Neural cell (in vitro differentiated cells): ENCODE measurements around the gene RBM33. TPM values are rescaled to one million over a fixed set of nuclear protein-coding genes. Genes with fewer than 3 reads are reported as not detected.

Experiments used
- H2AFZ ChIP-seq: fragments of 200-600, 300-800 bp; sonication (generic), shearing (Covaris generic); 2 replicates; pipeline ENCODE4 v1.6.0; 2014; ENCODE audit warnings: low read depth, mild to moderate bottlenecking, antibody characterized with exemption, low read length, moderate library complexity
- H3F3A ChIP-seq: fragments of 200-600 bp; shearing (Covaris generic); 2 replicates; pipeline ENCODE4 v1.6.1; 2016; ENCODE audit warnings: mild to moderate bottlenecking, moderate library complexity, mixed read lengths, antibody characterized with exemption, low read length; ENCODE audit not compliant: insufficient read depth, poor library complexity, severe bottlenecking
- H3K27ac ChIP-seq: fragments of 200-600, 300-800 bp; sonication (generic), shearing (Covaris generic); 2 replicates; pipeline ENCODE4 v1.5.1; 2014; ENCODE audit warnings: mild to moderate bottlenecking, low read length, moderate library complexity
- H3K27me3 ChIP-seq: fragments of 300-800, 200-600 bp; sonication (generic), shearing (Covaris generic); 2 replicates; pipeline ENCODE4 v1.6.0; 2014; ENCODE audit warnings: mild to moderate bottlenecking, low read depth, low read length, moderate library complexity; ENCODE audit not compliant: insufficient read depth
- H3K36me3 ChIP-seq: fragments of 300-800, 200-600 bp; sonication (generic), shearing (Covaris generic); 2 replicates; pipeline ENCODE4 v1.5.1; 2014; ENCODE audit warnings: mild to moderate bottlenecking, antibody characterized with exemption, low read length, moderate library complexity; ENCODE audit not compliant: insufficient read depth
- H3K4me2 ChIP-seq: fragments of 300-800, 200-600 bp; sonication (generic), shearing (Covaris generic); 2 replicates; pipeline ENCODE4 v1.6.0; 2014; ENCODE audit warnings: mild to moderate bottlenecking, low read length
- H3K4me3 ChIP-seq: fragments of 300-800, 200-600 bp; sonication (generic), shearing (Covaris generic); 2 replicates; pipeline ENCODE4 v1.5.1; 2014; ENCODE audit warnings: mild to moderate bottlenecking, low read length, moderate library complexity
- H3K79me2 ChIP-seq: fragments of 200-600 bp; shearing (Covaris generic); replicated peaks from 2 replicates; pipeline ENCODE4 v1.6.0; 2014; ENCODE audit warnings: mild to moderate bottlenecking, low read length, moderate library complexity; ENCODE audit not compliant: insufficient read depth
- H3K9ac ChIP-seq: fragments of 300-800, 200-600 bp; sonication (generic), shearing (Covaris generic); 2 replicates; pipeline ENCODE4 v1.6.1; 2016; ENCODE audit warnings: mild to moderate bottlenecking, low read length, mixed read lengths
- H3K9me2 ChIP-seq: fragments of 200-600 bp; shearing (Covaris generic); 2 replicates; pipeline ENCODE4 v1.6.1; 2016; ENCODE audit warnings: mild to moderate bottlenecking, low read length, mixed read lengths; ENCODE audit not compliant: insufficient read depth
- H3K9me3 ChIP-seq: fragments of 200-600, 300-800 bp; sonication (generic), shearing (Covaris generic); 2 replicates; pipeline ENCODE4 v1.6.1; 2016; ENCODE audit warnings: mild to moderate bottlenecking, mixed run types, low read length, moderate library complexity, mixed read lengths
- H4K20me1 ChIP-seq: fragments of 200-600 bp; shearing (Covaris generic); 2 replicates; pipeline ENCODE4 v1.6.1; 2016; ENCODE audit warnings: mild to moderate bottlenecking, mixed run types; ENCODE audit not compliant: insufficient read depth
- EP300 ChIP-seq: fragments of 450-650 bp; conservative IDR thresholded peaks from 2 replicates; pipeline ENCODE4 v1.6.1; 2014; ENCODE audit warnings: antibody characterized with exemption, mild to moderate bottlenecking, moderate library complexity; ENCODE audit not compliant: poor library complexity, severe bottlenecking
- EZH2 ChIP-seq: fragments of 200-600, 300-800 bp; shearing (Covaris generic), sonication (generic); IDR thresholded peaks from 2 replicates; pipeline ENCODE4 v1.6.1; 2014; ENCODE audit warnings: antibody characterized with exemption, low read length, borderline replicate concordance, mild to moderate bottlenecking; ENCODE audit not compliant: insufficient read depth, poor library complexity, severe bottlenecking
- MXI1 ChIP-seq: fragments of 450-650 bp; conservative IDR thresholded peaks from 2 replicates; pipeline ENCODE4 v1.6.1; 2014; ENCODE audit warnings: antibody characterized with exemption, mild to moderate bottlenecking; ENCODE audit not compliant: poor library complexity, severe bottlenecking
- POLR2AphosphoS5 ChIP-seq: IDR thresholded peaks from 2 replicates; pipeline ENCODE4 v1.6.1; 2012
- RAD21 ChIP-seq: fragments of 450-650 bp; conservative IDR thresholded peaks from 2 replicates; pipeline ENCODE4 v1.6.1; 2014; ENCODE audit warnings: antibody characterized with exemption, mild to moderate bottlenecking, moderate library complexity
- SMC3 ChIP-seq: fragments of 450-650 bp; conservative IDR thresholded peaks from 2 replicates; pipeline ENCODE4 v1.6.1; 2014; ENCODE audit warnings: antibody characterized with exemption, mild to moderate bottlenecking, moderate library complexity; ENCODE audit not compliant: poor library complexity
- TAF1 ChIP-seq: IDR thresholded peaks from 2 replicates; pipeline ENCODE4 v1.6.1; 2012; ENCODE audit warnings: low read depth
- polyA plus RNA-seq: library from polyadenylated mRNA; depleted of rRNA; stranded (reverse); fragments of >200 nt; gene quantifications from 2 replicates; pipeline ENCODE4 v1.2.3, GENCODE V29; 2014
- TF ChIP-seq, protein P1 (sequence below): fragments of 450-650 bp; IDR thresholded peaks from 2 replicates; pipeline ENCODE4 v1.5.1; 2014; ENCODE audit warnings: antibody characterized with exemption, mild to moderate bottlenecking, moderate library complexity; ENCODE audit not compliant: poor library complexity, severe bottlenecking
- TF ChIP-seq, protein P2 (sequence below): IDR thresholded peaks from 2 replicates; pipeline ENCODE4 v1.6.1; 2012; ENCODE audit warnings: borderline replicate concordance

The RBM33 gene
- polyA plus RNA-seq, 1 donor from 2014 or later: 53.2 TPM

DNA sequence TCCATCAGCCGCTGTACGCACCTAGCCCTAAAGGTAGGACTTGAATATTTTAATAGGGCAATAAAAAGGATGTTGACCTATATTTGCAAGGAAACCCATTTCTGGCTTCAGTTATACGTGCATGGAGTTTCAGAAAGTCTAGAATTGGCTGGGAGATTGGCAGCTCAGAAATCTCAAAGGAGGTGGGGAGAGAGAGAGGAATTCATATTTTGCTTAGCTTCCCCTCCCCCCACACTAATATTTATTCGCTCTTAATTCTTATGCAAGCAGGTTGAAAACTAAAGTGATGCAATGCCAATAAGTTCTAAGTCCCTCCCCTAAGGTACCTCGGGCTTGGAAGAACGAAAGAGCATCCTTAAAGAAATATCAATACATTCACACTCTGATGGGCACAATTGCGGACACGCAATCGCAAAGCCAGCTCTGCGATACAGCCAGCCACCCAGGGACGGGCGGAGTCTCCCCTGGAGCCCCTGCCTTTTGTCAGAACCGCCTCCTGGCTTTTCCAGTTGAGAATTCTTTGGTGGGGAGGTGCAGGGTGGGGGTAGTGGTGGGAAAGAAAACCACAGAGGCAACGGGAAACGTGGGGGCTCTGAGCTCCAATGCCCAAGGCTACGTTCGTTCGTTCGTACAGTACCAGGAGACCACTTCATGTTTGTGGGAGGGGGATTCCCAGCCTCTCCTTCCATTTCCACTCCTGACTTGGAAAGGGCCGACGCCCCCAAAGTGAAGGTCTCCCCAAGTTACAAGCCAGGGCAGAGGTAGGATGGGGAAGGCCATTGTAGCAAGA is 166.5 kb downstream of the RBM33 start:
- Histone ChIP-seq H3K4me3 (peak overlapping the region; percentile 67), H3K9me3 (no peaks in the 10 kb centered on the region), H3K27me3 (peaks cover 92% of the 10 kb centered on the region), H3F3A (no peaks in the 10 kb centered on the region), H3K9me2 (no peaks in the 10 kb centered on the region), H2AFZ (no peak overlapping the region), H3K4me2 (no peak overlapping the region), H3K36me3 (no peaks in the 10 kb centered on the region), H3K9ac (no peak overlapping the region), H3K79me2 (no peaks in the 10 kb centered on the region), H4K20me1 (no peaks in the 10 kb centered on the region), H3K27ac (no peak overlapping the region)
- TF ChIP-seq SMC3 (no peak), MXI1 (no peak), TAF1 (no peak), RAD21 (no peak), EP300 (no peak), EZH2 (no peak), POLR2AphosphoS5 (no peak)
- TF ChIP-seq, protein P1, sequence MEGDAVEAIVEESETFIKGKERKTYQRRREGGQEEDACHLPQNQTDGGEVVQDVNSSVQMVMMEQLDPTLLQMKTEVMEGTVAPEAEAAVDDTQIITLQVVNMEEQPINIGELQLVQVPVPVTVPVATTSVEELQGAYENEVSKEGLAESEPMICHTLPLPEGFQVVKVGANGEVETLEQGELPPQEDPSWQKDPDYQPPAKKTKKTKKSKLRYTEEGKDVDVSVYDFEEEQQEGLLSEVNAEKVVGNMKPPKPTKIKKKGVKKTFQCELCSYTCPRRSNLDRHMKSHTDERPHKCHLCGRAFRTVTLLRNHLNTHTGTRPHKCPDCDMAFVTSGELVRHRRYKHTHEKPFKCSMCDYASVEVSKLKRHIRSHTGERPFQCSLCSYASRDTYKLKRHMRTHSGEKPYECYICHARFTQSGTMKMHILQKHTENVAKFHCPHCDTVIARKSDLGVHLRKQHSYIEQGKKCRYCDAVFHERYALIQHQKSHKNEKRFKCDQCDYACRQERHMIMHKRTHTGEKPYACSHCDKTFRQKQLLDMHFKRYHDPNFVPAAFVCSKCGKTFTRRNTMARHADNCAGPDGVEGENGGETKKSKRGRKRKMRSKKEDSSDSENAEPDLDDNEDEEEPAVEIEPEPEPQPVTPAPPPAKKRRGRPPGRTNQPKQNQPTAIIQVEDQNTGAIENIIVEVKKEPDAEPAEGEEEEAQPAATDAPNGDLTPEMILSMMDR: no peak
- TF ChIP-seq, protein P2, sequence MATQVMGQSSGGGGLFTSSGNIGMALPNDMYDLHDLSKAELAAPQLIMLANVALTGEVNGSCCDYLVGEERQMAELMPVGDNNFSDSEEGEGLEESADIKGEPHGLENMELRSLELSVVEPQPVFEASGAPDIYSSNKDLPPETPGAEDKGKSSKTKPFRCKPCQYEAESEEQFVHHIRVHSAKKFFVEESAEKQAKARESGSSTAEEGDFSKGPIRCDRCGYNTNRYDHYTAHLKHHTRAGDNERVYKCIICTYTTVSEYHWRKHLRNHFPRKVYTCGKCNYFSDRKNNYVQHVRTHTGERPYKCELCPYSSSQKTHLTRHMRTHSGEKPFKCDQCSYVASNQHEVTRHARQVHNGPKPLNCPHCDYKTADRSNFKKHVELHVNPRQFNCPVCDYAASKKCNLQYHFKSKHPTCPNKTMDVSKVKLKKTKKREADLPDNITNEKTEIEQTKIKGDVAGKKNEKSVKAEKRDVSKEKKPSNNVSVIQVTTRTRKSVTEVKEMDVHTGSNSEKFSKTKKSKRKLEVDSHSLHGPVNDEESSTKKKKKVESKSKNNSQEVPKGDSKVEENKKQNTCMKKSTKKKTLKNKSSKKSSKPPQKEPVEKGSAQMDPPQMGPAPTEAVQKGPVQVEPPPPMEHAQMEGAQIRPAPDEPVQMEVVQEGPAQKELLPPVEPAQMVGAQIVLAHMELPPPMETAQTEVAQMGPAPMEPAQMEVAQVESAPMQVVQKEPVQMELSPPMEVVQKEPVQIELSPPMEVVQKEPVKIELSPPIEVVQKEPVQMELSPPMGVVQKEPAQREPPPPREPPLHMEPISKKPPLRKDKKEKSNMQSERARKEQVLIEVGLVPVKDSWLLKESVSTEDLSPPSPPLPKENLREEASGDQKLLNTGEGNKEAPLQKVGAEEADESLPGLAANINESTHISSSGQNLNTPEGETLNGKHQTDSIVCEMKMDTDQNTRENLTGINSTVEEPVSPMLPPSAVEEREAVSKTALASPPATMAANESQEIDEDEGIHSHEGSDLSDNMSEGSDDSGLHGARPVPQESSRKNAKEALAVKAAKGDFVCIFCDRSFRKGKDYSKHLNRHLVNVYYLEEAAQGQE: no peak

DNA sequence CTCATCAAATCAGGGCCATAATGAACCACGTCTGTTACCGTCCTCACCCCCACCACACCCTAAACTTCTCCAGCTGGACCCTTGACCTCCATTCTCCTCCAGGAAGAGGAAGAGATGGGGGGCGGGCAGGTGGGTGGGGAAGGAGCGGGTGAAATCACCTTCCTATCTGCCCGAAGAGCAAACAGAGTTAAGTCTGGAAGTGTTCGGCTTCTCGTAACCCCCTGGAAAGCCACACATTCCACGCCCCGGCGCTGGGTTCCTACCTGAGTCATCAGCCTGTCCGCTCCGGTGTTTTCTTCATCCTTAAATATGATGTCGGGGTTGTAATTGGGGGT is 167.1 kb downstream of the RBM33 start:
- H3K27ac ChIP-seq: no peak overlapping the region

More for the DNA sequence above, 167.1 kb downstream of the RBM33 start:
- Histone ChIP-seq H3K9me3 (no peaks in the 10 kb centered on the region), H3K27me3 (peaks cover 91% of the 10 kb centered on the region), H3F3A (no peaks in the 10 kb centered on the region), H3K79me2 (no peaks in the 10 kb centered on the region), H3K4me3 (peak overlapping the region; percentile 67), H3K9me2 (no peaks in the 10 kb centered on the region), H3K36me3 (no peaks in the 10 kb centered on the region), H2AFZ (peak overlapping the region; percentile 5), H3K4me2 (peak overlapping the region; percentile 71), H3K9ac (peak overlapping the region; percentile 53), H4K20me1 (no peaks in the 10 kb centered on the region)
- TF ChIP-seq MXI1: no peak
- TF ChIP-seq TAF1: no peak
- no peak for TF ChIP-seq EP300
- no peak for TF ChIP-seq POLR2AphosphoS5
- TF ChIP-seq, protein P2: no peak
- TF ChIP-seq, protein P1: no peak
- TF ChIP-seq EZH2: no peak
- TF ChIP-seq RAD21: no peak
- TF ChIP-seq SMC3: no peak
